ENCODE results near the gene BSG. TPM values are rescaled to one million over a fixed set of nuclear protein-coding genes. Genes with fewer than 3 reads are reported as not detected.
"Not testable (repeated sequence)": the region's sequence is repeated elsewhere in the genome, so short reads cannot be mapped to it uniquely, and the experiment has no call there.

The BSG gene
- total RNA-seq, 1 donor from 2014 or later: 353 TPM

DNA sequence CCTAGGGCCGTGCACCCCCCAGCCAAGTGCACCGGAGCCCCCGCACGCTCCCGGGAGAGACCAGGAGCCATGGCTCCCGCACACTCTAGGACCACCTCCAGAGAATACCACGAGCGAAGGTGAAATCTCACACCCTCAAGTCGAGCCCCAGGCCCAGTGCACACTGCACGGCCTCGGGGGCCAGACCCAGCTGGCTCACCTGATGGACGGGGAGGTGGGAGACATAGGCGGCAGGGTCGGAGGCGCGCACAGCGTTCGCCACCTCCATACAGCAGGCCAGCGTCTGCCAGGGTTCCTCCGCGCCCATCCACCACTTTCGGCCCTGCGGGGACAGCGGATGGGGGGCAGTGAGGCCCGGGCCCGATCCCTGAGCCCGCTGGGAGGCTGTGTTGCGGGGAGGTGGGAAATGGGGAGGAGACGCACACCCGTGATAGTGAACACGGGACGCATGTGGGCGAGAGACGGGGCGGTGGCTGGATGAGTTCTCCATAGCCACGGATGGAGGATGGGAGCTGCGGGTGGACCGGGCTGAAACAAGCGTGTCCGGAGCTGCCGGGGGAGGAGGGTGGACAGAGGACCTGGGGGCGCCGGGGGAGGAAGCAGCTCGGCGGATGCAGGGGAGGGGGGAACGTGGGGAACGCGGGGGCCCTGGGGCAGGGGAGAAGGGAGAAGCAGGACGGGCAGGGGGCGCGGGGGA is 47.9 kb downstream of the BSG start:
- no peak for TF ChIP-seq CTCF (IDR thresholded peaks at IDR 0.05; ENCODE audit: unreplicated experiment)
- peaks cover 13% of the 10 kb centered on the region for H3K27me3 Mint-ChIP-seq (ENCODE audit: unreplicated experiment)
- H3K4me3 Mint-ChIP-seq (ENCODE audit: unreplicated experiment): no peak overlapping the region
- no peaks in the 10 kb centered on the region for H3K9me3 Mint-ChIP-seq (ENCODE audit: unreplicated experiment)
- no peak overlapping the region for H3K27ac Mint-ChIP-seq (ENCODE audit: unreplicated experiment)
- H3K4me1 Mint-ChIP-seq (ENCODE audit: unreplicated experiment): peaks cover 2% of the 10 kb centered on the region
- peaks cover 4% of the 10 kb centered on the region for H3K36me3 Mint-ChIP-seq (ENCODE audit: low read depth, unreplicated experiment)
- no peak for DNase-seq (ENCODE audit: low spot score)

- H3K9me3 Mint-ChIP-seq (ENCODE audit: unreplicated experiment); H3K36me3 Mint-ChIP-seq (ENCODE audit: low read depth, unreplicated experiment); H3K4me1 Mint-ChIP-seq (ENCODE audit: unreplicated experiment); H3K27ac Mint-ChIP-seq (ENCODE audit: unreplicated experiment); H3K4me3 Mint-ChIP-seq (ENCODE audit: unreplicated experiment); H3K27me3 Mint-ChIP-seq (ENCODE audit: unreplicated experiment); DNase-seq (ENCODE audit: low spot score): not testable (repeated sequence)
Measured at GRCh38 chr19:621191-621590, 48.8 kb downstream of the BSG start.

DNA sequence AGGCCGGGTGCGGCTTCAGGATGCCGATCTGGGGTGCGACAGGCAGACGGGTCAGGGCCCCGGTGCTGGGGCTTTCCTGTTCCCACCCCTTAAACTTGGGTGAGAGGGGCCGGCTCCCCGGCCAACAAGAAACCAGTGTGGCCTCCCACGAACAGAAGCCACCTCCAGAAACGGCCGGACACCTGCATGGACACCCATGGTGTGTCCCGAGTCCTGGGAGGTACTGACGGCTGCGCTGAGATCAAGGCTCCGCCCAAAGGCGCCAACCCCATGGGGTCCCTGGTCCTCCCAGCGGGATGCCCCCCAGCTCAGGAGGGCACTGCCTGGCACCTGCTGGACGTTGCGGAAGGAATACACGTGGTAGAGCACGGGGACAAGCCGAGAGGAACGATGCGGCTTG is 49.4 kb downstream of the BSG start:
- no peak overlapping the region for H3K27ac Mint-ChIP-seq (ENCODE audit: unreplicated experiment)
- DNase-seq (ENCODE audit: low spot score): no peak
- TF ChIP-seq CTCF (IDR thresholded peaks at IDR 0.05; ENCODE audit: unreplicated experiment): no peak
- H3K4me1 Mint-ChIP-seq (ENCODE audit: unreplicated experiment): no peaks in the 10 kb centered on the region
- peaks cover 6% of the 10 kb centered on the region for H3K36me3 Mint-ChIP-seq (ENCODE audit: low read depth, unreplicated experiment)
- peaks cover 10% of the 10 kb centered on the region for H3K27me3 Mint-ChIP-seq (ENCODE audit: unreplicated experiment)
- no peaks in the 10 kb centered on the region for H3K9me3 Mint-ChIP-seq (ENCODE audit: unreplicated experiment)
- no peak overlapping the region for H3K4me3 Mint-ChIP-seq (ENCODE audit: unreplicated experiment)

GRCh38 chr19:622666-623065 is 50.3 kb downstream of the BSG start:
- H3K36me3 Mint-ChIP-seq (ENCODE audit: low read depth, unreplicated experiment): peaks cover 8% of the 10 kb centered on the region
- H3K4me3 Mint-ChIP-seq (ENCODE audit: unreplicated experiment): no peak overlapping the region
- DNase-seq (ENCODE audit: low spot score): no peak
- H3K9me3 Mint-ChIP-seq (ENCODE audit: unreplicated experiment): no peaks in the 10 kb centered on the region
- H3K27ac Mint-ChIP-seq (ENCODE audit: unreplicated experiment): no peak overlapping the region
- no peak for TF ChIP-seq CTCF (IDR thresholded peaks at IDR 0.05; ENCODE audit: unreplicated experiment)
- no peaks in the 10 kb centered on the region for H3K4me1 Mint-ChIP-seq (ENCODE audit: unreplicated experiment)
- H3K27me3 Mint-ChIP-seq (ENCODE audit: unreplicated experiment): peaks cover 10% of the 10 kb centered on the region

DNA sequence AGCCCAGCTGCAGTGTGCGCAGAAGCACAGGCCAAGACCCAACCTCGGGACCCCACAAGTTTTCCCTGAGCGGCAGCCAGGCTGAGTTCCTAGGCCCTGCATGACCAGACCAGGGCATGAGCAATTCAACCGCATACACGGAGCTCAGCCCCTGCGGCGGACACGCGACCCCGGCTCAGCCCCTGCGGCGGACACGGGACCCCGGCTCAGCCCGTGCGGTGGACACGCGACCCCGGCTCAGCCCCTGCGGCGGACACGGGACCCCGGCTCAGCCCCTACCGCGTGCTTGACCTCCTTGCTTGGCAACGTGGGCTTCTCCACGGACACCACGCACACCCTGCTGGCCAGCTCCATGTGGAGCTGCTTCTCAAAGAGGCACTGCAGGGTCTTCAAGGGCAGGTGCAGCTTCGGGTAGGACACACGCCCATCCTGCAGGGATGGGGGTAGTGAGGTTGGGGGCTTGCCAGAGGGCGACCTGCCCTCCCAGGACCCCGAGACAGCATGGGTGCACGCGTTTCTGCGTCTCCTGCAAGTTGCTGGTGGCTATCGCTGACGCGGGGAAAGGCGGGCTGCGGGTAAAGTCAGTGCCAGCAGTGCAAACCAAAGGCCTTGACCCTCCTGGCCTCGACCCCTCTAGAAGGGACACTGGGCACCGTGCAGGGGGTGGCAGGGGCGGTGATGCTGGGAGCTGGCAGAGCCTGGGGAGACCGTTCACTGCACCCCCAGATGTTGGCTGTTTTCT is 51.0 kb downstream of the BSG start:
- Mint-ChIP-seq H3K4me3 (ENCODE audit: unreplicated experiment) (peak overlapping the region; percentile 25), H3K36me3 (ENCODE audit: low read depth, unreplicated experiment) (peaks cover 8% of the 10 kb centered on the region), H3K4me1 (ENCODE audit: unreplicated experiment) (no peaks in the 10 kb centered on the region), H3K27ac (ENCODE audit: unreplicated experiment) (no peak overlapping the region), H3K9me3 (ENCODE audit: unreplicated experiment) (no peaks in the 10 kb centered on the region), H3K27me3 (ENCODE audit: unreplicated experiment) (peaks cover 10% of the 10 kb centered on the region)
- no peak for TF ChIP-seq CTCF (IDR thresholded peaks at IDR 0.05; ENCODE audit: unreplicated experiment)
- no peak for DNase-seq (ENCODE audit: low spot score)
